GM23338 (cell line): Measurements from ENCODE around the gene TOM1. TPM values are rescaled to one million over a fixed set of nuclear protein-coding genes. Genes with fewer than 3 reads are reported as not detected.

ENCODE experiments used
- ATAC-seq: fragments of 200-7000 bp; cut with Tn5 transposase; 3 replicates; pipeline ENCODE4 v1.9.1; 2020
- DNase-seq: peaks from one replicate; pipeline ENCODE4 v3.0.0-alpha.2; 2015; ENCODE audit warnings: low spot score
- H2AFZ ChIP-seq: fragments of 200-600 bp; sonication (generic); 2 replicates; pipeline ENCODE4 v1.8.0; 2016; ENCODE audit warnings: antibody characterized with exemption, mild to moderate bottlenecking, moderate library complexity
- H3F3A ChIP-seq: fragments of 200-600 bp; sonication (generic); replicated peaks from 2 replicates; pipeline ENCODE4 v1.8.0; 2017; ENCODE audit warnings: antibody characterized with exemption, mixed run types, low read depth
- H3K27ac ChIP-seq: fragments of 200-600 bp; sonication (generic); 2 replicates; pipeline ENCODE4 v1.6.1; 2016; ENCODE audit warnings: low read depth
- H3K27me3 ChIP-seq: fragments of 200-600 bp; sonication (generic); 2 replicates; pipeline ENCODE4 v1.8.0; 2016; ENCODE audit warnings: mild to moderate bottlenecking, mixed run types, moderate library complexity; ENCODE audit not compliant: insufficient read depth
- H3K36me3 ChIP-seq: fragments of 200-600 bp; sonication (generic); 2 replicates; pipeline ENCODE4 v1.8.0; 2016; ENCODE audit warnings: mild to moderate bottlenecking; ENCODE audit not compliant: insufficient read depth
- H3K4me1 ChIP-seq: fragments of 200-600 bp; sonication (generic); 2 replicates; pipeline ENCODE4 v1.8.0; 2016; ENCODE audit warnings: mild to moderate bottlenecking, moderate library complexity; ENCODE audit not compliant: insufficient read depth
- H3K4me2 ChIP-seq: fragments of 200-600 bp; sonication (generic); 2 replicates; pipeline ENCODE4 v1.7.1; 2017; ENCODE audit warnings: mixed run types
- H3K4me3 ChIP-seq: fragments of 200-600 bp; sonication (generic); 2 replicates; pipeline ENCODE4 v1.6.1; 2016; ENCODE audit warnings: mixed run types
- H3K79me2 ChIP-seq: fragments of 200-600 bp; sonication (generic); replicated peaks from 2 replicates; pipeline ENCODE4 v1.8.0; 2017; ENCODE audit warnings: mild to moderate bottlenecking; ENCODE audit not compliant: insufficient read depth
- H3K9me2 ChIP-seq: fragments of 200-600 bp; sonication (generic); 2 replicates; pipeline ENCODE4 v1.8.0; 2017; ENCODE audit not compliant: insufficient read depth
- H4K20me1 ChIP-seq: fragments of 200-600 bp; sonication (generic); replicated peaks from 2 replicates; pipeline ENCODE4 v1.8.0; 2017; ENCODE audit warnings: mild to moderate bottlenecking; ENCODE audit not compliant: insufficient read depth
- H3K27ac Mint-ChIP-seq: 2 replicates; pipeline ENCODE4 v1.8.0; 2020; ENCODE audit warnings: inconsistent platforms, mild to moderate bottlenecking, moderate library complexity, mixed read lengths
- H3K27me3 Mint-ChIP-seq: 3 replicates; pipeline ENCODE4 v1.8.0; 2022; ENCODE audit warnings: low read depth, mild to moderate bottlenecking, moderate library complexity, mixed read lengths, inconsistent platforms; ENCODE audit not compliant: insufficient read depth, poor library complexity
- H3K36me3 Mint-ChIP-seq: 3 replicates; pipeline ENCODE4 v1.8.0; 2021; ENCODE audit warnings: low read depth, mild to moderate bottlenecking, inconsistent platforms, moderate library complexity, mixed read lengths
- H3K4me1 Mint-ChIP-seq: 3 replicates; pipeline ENCODE4 v1.8.0; 2020; ENCODE audit warnings: mild to moderate bottlenecking, inconsistent platforms, mixed read lengths
- H3K4me3 Mint-ChIP-seq: 3 replicates; pipeline ENCODE4 v1.8.0; 2021; ENCODE audit warnings: moderate library complexity, mild to moderate bottlenecking, inconsistent platforms, mixed read lengths
- H3K9me3 Mint-ChIP-seq: 3 replicates; pipeline ENCODE4 v1.8.0; 2020; ENCODE audit warnings: moderate library complexity, mild to moderate bottlenecking, inconsistent platforms, mixed read lengths
- CREB1 ChIP-seq: fragments of 250-450 bp; sonication (Bioruptor Pico); IDR thresholded peaks from 2 replicates; pipeline ENCODE4 v1.5.0; 2020; ENCODE audit warnings: low read depth, mild to moderate bottlenecking, moderate library complexity
- CTCF ChIP-seq, 2 experiments: fragments of 200-600 bp in 1 of 2; sonication (generic) in 1 of 2; conservative IDR thresholded peaks; 2 replicates each; pipeline versions ENCODE4 v1.5.1 to v1.6.1; 2016 to 2017; ENCODE audit warnings: antibody characterized with exemption in 2 of 2, low read depth in 2 of 2, mild to moderate bottlenecking in 2 of 2, moderate library complexity in 1 of 2
- ETS1 ChIP-seq: IDR thresholded peaks from 2 replicates; pipeline ENCODE4 v1.6.1; 2016; ENCODE audit warnings: antibody characterized with exemption
- POLR2AphosphoS5 ChIP-seq: IDR thresholded peaks from 2 replicates; pipeline ENCODE4 v1.6.1; 2016; ENCODE audit warnings: antibody characterized with exemption, low read depth
- REST ChIP-seq: IDR thresholded peaks from one replicate; pipeline ENCODE4 v1.6.1; 2018; ENCODE audit warnings: antibody characterized with exemption; ENCODE audit not compliant: unreplicated experiment
- STAT1 ChIP-seq: IDR thresholded peaks from one replicate; pipeline ENCODE4 v1.6.1; 2016; ENCODE audit warnings: antibody characterized with exemption; ENCODE audit not compliant: unreplicated experiment
- ZNF114 ChIP-seq: fragments of 250-450 bp; sonication (Bioruptor Pico); IDR thresholded peaks from 2 replicates; pipeline ENCODE4 v1.5.0; 2020; ENCODE audit warnings: mild to moderate bottlenecking, moderate library complexity
- ZNF462 ChIP-seq: fragments of 250-450 bp; sonication (Bioruptor Pico); IDR thresholded peaks from 2 replicates; pipeline ENCODE4 v1.5.0; 2020; ENCODE audit warnings: mild to moderate bottlenecking, moderate library complexity
- polyA plus RNA-seq: library from polyadenylated mRNA; unstranded; fragments of >200 nt; fragmentation: Nextera tagmentation; extraction: Ambion mirVana; gene quantifications from 2 replicates; pipeline ENCODE4 v1.2.1, GENCODE V29; 2016
- total RNA-seq: library from RNA; depleted of rRNA; stranded (reverse); fragments of >200 nt; shearing (Covaris generic); gene quantifications from 2 replicates; pipeline ENCODE4 v1.2.3, GENCODE V29; 2014

TOM1 gene
- total and polyA plus RNA-seq, 2 experiments from 2014 or later: 10.9 to 17.8 TPM

- Histone ChIP-seq H3K4me2 (no peak overlapping the region), H3K79me2 (peaks cover 3% of the 10 kb centered on the region; the same call in 1 of the 2 replicates), H3K4me3 (no peak overlapping the region), H3K9me2 (no peaks in the 10 kb centered on the region), H3K27ac (no peak overlapping the region), H3K27me3 (no peaks in the 10 kb centered on the region), H3F3A (0 out of 2 replicates have a peak, but pooled peaks cover 2% of the 10 kb centered on the region), H3K4me1 (peaks cover 8% of the 10 kb centered on the region), H3K36me3 (no peaks in the 10 kb centered on the region), H4K20me1 (no peaks in the 10 kb centered on the region; the same call in none of the 2 replicates), H2AFZ (no peak overlapping the region)
- DNase-seq (peak; percentile 20), ATAC-seq (0 out of 3 replicates have a peak, but pooled peaks have one; percentile 11)
- Mint-ChIP-seq H3K27ac (no peak overlapping the region), H3K27me3 (peaks cover 7% of the 10 kb centered on the region), H3K36me3 (no peaks in the 10 kb centered on the region; the same call in 2 of the 3 replicates), H3K4me3 (no peak overlapping the region), H3K4me1 (peaks cover 34% of the 10 kb centered on the region), H3K9me3 (no peaks in the 10 kb centered on the region; the same call in 2 of the 3 replicates)
- TF ChIP-seq ETS1: no peak
- TF ChIP-seq POLR2AphosphoS5: no peak
- no peak for TF ChIP-seq ZNF462 (CRISPR knock-in tag)
- no peak for TF ChIP-seq ZNF114 (CRISPR knock-in tag)
- TF ChIP-seq REST: no peak
- TF ChIP-seq CREB1 (CRISPR knock-in tag): no peak
- TF ChIP-seq CTCF (conservative IDR thresholded peaks at IDR 0.05; ENCODE audit: low read depth in 2 of 2): peak in 1 of 2 experiments; percentile 23; a peak in 1 of 4 replicates
- no peak for TF ChIP-seq STAT1
Observed at GRCh38 chr22:35311551-35311999, 11.9 kb downstream of the TOM1 start.
